T-helper 9 cell (primary cell): ENCODE results near the gene LYRM4.

Experiments used
- DNase-seq: peaks from one replicate; pipeline ENCODE4 v3.0.0-alpha.2; 2020

LYRM4 gene

DNA sequence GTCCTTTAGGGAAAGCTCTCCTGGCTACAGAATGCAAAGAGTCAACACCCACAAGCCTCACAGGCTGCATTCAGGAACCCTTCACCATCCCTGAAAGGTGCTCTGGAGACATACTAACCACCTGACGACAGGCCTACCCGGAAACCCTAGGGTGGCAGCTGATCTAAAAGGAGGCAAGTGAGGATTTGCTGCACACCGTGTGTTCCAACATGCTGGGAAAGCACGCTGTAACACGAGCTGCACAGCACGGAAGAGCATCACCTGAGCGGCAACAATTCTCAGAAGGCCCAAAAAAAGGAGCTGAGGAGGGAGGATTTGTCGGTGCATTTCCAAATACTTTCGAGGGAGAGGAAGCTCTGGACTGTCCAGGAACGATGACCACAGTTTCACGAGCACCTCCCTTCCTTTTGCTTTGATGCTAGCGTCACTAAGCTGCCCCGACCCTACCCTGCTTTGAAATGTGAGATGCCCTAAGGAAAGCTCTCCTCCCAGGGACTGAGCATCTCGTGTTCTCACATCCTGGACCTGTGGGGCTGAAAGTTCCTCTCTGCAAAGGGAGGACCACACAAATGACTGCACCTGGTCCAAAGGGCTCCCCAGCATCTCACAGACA lies 88.6 kb downstream of the LYRM4 start:
- no peak for DNase-seq

DNA sequence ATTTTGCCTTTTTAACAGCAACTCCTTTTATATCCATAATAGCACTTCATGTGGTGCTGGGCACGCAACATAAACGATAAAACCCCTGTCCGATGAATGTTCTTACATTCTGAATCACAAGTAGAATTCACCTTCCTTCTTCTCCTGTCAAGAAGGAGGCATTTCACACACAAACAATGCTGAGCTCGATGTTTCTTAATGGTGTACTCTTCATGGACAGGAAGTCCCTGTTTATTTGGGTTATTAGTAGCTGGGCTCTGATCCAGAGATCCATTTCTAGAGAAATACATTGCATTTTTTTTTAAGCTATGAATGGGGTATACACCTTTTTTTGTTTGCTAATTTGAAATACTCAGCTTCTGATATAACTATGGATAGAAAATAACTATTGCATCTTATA lies 93.2 kb downstream of the LYRM4 start:
- no peak for DNase-seq

DNA sequence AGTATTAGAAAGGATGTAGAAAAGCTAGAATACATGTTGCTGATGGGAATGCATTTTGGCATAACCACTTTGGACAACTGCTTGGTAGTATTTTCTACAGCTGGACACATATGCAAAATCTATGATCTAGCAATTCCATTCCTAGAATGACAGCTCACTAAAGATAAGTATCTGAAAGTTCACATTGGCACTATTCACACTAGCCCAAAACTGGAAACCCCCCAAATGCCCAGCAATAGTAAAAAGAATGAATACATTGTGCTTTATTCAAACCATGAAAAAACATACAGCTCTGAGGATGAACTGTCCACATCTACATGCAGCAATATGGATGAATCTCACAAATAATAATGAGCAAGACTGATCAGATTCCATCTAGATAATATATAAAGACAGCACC lies 96.7 kb downstream of the LYRM4 start:
- no peak for DNase-seq

DNA sequence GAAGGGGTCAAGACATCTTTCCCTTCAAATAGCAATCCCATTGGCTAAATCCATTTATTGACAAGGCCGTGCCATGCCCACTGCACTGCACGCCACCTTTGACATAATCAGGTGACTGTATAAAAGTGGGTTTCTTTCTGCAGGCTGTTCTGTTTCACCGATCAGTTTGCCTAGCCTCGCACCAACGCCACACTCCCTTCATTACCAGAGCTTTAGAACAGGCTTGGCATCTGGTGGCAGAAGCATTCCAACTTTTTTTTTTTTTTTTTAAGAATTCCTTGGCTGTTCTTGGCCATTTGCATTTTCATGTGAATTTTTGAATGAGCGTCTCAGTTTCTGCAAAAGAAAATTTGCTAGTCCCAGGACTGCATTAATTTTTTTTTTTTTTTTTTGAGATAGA lies 97.5 kb downstream of the LYRM4 start:
- no peak for DNase-seq

DNA sequence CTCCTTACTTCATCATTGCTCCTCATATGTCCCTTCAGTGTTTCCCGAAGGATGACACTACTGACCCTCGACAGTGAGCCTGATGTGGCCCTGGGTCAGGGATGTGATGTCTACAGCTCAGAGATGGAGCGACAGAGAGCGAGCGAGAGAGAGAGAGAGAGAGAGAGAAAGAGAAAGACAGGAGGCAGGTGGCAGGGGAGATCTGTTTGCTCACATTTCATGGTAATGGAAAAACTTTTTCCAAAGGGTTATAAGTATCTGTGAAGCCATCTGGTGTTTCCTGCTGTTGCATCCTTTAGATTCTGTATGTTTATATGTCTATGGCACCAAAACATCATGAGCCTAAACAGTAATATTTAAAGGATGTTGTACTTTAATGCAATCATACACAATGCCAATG lies 98.4 kb downstream of the LYRM4 start:
- no peak for DNase-seq

DNA sequence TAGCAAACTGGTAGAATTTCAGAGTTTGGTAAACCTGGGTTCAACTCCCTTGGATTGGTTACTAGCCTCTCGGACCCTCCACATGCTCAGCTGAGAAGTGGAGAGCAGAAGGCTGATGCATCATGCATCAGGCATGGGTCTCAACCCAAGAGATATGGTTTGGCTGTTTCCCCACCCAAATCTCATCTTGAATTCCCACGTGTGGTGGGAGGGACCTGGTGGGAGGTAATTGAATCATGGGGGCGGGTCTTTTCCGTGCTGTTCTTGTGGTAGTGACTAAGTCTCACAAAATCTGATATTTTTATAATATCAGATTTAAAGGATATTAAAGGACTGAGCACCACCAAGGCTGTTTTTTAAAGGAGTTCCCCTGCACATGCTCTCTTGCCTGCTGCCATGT lies 100.5 kb downstream of the LYRM4 start:
- no peak for DNase-seq

DNA sequence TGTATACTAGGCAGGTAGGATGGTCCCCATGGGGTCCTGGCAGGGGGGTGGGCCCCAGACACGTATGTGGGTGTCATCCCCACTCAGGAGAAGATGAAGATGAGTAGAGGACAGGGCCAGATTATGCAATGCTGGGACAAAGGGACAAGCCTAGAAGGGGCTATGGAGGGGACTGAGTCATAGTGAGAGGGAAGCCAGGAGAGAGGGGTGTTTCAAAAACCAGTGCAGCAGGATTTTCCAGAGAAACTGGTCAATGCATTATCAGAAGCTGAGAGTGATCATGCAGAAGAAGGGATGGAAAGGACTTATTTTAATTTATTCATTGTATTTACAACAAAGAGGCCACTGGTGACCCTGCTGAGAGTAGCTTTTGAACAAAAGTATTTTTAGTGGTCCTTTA lies 101.6 kb downstream of the LYRM4 start:
- DNase-seq, result no peak

DNA sequence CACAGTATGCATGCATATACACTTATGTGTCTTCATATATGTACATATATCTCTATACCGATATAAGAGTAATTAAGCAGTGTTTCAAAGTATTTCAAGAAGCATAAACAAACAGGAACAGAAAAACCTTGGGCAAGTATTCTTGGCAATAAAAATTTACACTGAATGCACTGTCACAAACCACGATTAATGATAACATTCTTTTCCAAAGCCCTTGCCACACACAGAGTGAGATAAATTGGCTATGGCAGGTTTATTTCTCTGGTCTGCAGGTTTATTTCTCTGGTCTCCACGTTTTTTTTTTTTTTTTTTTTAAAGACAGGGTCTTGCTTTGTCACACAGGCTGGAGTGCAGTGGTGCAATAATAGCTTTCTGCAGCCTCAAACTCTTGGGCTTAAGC lies 102.6 kb downstream of the LYRM4 start:
- no peak for DNase-seq

DNA sequence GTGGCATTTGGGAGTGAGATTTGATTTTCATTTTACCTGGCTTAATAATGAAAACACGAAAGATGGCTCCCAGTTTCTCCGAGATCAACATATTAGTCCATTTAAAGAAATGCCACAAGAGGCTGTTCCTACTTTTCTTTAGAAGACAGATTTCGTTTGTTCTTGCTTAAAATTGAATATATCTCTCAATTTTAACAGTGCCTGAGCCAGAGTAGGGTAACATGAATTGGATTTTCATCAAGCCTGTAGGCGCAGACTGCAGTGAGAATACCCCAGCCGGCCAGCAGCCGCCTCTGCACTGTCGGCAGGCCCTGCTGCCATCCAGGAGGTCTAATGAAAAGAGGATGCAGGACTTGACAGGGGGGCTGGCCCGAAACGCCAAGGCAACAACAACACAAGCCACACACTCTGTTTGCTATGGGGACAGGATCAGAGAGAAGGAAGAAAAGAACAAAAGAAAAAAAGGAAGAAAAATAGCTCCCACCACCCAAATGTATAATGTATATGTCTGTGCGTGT lies 103.1 kb downstream of the LYRM4 start:
- no peak for DNase-seq

DNA sequence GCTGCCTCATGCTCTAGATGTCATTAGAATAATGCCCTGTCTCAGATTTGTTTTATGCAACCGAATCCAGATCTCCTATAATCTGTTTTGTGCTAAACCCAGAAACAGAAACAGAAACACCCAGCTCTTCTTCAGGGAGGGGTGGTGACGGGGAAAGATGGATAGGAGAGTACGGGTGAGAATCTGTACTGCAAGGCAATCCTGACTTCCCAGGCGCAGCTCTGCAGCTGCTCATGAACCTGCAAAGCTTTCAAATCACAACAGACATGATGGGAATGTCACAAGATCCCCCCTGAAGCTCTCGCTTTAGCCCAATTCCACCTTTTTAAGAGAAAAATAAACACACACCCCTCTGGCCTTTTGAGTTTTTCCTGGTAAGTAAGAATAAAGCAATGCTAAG lies 104.1 kb downstream of the LYRM4 start:
- DNase-seq, result no peak

DNA sequence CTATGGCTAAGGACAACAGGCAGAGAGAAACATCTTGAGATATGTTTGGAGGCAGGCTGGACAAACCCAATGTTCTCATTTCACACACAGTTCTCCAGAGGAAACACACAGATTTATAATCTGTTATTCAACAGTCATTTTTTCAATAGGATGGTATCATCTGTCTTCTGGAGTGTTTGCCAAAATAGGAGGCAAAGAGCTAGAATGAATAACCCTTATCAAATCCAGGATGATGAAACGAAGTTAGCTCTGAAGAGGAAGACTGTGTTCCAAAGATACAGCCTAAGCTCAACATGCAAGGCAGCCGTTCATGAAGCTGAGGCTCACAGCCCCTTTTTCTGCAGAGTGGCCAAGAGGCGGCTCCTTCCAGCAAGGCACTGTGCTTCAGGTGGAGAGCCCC lies 104.8 kb downstream of the LYRM4 start:
- no peak for DNase-seq

DNA sequence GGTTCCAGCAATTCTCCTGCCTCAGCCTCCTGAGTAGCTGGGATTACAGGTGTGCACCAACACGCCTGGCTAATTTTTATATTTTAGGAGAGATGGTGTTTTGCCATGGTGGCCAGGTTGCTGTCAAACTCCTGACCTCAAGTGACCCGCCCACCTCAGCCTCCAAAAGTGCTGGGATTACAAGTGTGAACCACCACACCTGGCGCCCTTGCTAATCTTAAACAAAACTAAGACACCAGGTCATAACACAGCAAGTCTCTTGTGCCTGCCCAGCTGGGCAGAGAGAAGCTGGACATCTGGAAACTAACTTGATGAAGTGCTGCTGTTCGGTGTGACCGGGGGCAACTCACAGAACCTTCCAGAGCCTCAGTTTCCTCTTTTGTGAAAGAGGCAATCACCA lies 107.6 kb downstream of the LYRM4 start:
- DNase-seq, result no peak

DNA sequence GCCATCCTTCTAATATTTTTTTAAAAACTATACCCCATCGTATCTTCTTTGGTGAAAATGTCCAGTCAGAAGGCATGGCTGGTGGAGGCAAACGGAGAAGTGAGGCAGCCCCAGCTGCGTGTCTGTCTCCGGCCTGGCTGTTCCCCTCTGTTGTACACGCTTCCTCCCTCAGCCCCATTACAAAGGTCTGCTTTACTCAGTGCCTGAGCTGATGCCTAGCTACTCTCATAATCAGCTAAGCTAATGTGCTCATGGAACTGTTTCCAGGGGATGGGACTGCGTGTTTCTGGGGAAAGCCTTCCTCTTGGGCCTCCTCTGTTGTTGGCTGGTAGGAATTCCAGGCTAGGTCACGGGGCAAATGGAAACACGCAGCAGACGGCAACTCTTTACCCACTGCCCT lies 108.3 kb downstream of the LYRM4 start:
- DNase-seq, result no peak

DNA sequence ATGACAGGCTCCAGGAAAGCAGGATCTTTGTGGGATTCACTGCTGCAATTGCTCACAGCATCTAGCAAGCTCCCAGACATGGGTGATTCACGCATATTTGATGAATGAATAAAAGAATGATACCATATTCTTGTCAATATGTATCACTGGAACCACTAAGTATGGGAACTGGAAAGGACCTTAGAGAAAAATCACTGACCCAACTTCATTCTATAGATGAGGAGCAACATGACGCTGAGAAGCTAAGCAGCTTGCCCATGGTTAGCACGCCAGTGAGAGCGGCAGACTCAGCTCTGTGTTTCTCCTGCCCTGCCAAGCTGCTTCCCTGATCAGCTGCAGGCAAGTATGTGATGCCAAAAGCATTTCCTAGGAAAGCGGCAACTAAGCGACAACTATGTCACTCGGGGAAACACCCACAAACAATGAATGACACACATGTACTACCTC lies 108.8 kb downstream of the LYRM4 start:
- DNase-seq, result no peak

DNA sequence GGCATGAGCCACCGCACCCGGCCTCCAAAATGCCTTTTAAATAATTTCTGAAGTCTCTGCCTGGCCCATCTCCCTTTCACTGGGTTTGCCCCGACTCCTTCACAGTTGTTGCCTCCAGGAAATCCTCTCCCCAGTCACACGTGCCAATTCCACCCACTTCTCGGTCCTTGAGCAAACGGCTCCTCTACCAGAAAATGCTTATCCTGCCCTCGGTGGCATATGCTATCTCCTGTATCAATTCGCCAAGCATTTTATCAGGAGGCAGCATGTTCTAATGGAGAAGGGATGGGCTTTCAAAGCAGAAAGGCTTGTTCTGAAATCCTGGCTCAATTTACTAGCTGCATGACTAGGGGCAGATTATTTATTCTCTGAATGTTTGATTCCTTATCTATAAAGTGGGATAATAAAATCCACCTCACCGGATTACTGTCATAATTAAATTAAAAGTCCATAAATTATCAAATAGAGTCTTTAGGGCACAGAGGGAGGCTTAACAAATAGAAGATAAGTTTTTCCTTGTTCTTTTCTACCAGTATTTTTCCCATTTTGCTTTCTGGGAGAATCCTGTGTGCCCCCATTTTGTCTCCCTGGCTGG lies 109.3 kb downstream of the LYRM4 start:
- DNase-seq, result no peak

DNA sequence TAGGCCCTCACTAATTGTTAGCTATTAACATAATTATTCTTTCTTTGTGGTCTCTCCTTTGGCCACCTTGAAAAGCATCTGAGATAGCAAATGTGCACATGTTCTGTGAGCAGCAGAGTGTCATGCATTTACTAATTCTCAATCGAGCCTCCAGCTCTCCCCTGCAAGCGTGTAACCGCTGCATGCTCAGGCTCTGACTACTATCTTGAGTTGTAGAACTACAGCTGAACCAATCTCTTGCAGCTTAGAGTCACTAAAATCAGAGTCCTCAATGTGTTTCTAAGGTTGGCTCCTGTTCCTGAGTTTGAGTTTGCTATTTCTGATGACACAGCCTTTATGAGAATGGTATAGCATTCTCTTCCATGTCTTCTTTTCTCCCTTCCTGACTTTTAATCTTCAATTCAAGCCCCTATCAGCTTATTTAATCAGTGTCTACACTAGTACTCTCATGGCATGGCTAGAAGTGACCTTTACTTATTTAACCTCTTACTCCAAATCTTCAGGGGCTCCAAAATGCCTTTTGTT lies 110.1 kb downstream of the LYRM4 start:
- no peak for DNase-seq

DNA sequence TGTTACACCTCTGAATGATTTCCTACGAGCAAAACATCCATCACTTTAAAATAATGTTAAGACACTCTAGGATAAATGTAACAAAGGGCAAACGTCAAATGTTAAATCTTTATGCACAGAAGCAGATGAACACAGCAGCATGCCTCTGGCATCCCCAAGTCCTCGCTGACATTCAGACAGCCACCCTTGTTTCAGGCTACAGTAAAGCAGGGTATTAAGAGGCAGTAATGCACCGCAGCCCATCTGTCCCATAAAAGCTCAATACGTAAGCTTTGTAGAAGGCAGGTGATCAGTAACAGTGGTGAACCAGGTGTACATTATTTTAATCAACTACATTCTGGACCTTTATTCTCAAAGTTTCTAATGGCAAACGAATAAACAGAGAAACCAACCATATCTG lies 110.9 kb downstream of the LYRM4 start:
- DNase-seq, result no peak

DNA sequence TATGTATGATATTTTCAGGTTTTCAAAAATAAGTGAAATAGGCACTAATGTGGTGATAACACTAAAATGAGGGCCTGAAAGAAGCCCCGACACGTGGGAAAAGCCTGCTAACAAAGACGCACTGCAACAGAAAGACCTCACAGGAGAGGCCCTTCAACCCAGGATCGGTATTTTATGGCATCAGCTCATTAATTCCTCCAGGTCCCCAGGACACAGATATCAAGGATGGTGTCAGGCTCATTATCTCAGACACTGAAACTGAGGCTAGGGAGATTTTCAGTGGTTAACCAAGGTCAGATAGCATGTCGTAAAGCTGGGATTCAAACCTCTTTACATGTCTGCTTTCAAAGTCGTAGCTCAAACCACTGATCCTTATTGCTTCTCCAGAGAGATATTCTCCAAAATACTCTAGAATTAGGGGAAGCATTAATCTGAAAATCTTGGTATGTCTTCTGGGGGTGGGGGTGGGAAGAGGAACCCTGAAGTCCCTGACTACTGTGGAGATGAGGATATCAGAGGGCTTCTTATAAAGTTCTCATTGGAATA lies 111.5 kb downstream of the LYRM4 start:
- no peak for DNase-seq

DNA sequence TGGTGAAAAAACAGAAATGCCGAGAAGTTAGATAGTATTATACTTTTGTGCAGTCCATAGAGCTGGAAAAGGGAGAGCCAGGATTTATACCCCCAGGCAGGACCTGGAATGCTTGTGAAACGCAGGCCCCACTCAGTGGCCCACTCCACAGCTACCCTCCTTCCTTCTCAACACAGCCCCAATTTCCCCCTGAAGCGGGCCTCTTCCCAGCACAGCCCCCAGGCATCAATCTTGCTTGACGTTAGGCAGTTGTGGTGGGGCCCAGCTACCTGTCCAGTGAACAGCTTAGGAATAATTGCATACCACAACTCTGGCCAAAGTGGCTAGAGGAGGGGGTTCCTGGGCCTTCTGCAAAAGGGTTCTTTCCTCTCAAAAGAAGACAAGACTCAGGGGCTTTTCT lies 114.4 kb downstream of the LYRM4 start:
- DNase-seq, result no peak

DNA sequence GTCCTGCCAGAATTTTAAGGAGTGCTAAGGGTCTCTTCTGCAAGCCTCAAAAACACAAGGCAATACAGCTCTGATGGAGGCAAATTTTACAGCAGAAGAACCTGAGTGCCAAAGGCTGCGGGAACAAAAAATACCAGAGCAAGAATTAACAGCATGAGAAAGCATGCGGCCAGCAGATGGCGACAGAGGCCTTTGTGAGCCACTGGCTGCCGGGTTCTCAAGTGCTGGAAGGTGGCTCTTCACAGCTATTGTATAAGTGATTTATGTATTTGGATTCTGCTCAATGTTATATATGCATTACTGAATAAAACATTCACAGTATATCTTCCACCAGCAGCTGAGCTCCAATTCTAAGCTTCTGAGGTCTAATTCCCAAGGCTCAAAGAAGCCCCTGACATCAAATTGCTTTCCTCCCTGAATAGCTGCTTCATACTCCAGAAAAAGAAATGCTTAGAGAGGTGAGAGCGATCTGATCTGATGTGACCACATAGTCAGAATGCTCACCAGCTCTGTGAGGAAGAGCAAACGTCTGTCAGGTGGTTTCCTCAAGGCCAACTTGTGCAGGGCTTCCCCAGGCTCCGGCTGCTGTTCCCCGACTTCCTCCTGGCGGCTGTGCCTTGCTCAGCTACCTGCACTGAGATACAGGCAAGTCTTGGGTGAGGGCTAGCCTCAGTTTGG lies 117.0 kb downstream of the LYRM4 start:
- peak; percentile 84 for DNase-seq

DNA sequence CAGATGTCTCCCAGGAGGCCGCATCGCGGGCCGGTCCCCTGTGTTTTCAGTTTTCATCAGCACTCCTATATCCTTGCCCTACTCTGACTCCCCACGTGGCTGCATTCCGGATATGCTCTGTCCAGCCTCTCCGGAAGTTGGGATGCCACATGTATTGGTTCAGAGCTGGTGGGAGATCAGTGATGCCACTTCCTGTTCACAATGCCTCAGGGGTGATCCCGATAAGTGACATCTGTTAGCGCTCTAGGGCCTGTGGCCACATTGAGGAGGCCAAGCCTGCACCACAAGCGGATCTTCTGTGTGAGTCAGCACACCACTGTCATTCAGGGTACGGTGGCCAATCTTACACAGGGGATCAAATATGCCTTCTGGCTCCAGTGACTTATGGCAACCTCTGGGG lies 117.8 kb downstream of the LYRM4 start:
- DNase-seq, result no peak

DNA sequence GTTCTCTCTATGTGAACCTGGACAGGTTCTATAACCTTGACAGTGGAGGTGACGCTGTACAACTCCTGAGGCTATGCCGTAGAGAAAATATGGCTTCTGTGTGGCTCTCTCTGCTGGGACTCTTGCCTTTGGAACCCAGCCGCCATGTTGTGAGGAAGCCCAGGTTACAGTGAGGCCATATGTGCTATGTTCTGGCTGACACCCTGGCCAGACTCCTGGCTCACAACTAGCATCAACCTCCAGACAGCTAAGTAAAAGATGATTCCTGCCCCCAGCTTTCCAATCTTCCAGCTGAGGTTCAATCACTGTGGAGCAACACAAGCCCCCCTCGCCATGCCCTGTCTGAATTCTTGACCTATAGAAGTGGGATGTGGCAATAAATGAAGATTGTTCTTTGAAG lies 118.6 kb downstream of the LYRM4 start:
- DNase-seq, result no peak

DNA sequence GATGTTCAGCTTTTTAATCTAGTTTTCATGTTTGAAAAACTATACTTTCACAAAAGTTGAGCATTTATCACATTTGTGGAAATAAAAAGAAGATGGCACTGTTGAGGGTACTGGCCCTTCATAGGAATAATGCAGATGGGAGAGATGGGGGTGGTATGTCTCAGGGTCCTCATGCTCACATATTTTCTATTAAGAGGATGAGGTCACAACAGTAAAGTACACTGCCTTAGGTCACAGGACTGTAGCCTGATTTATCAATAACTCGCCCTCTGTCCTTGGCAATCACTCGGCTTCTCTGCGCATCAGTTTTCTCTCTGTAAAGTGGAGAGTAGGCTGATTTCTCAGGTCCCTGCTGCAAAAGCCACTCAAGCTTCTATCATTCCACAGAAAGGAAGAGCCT lies 119.7 kb downstream of the LYRM4 start:
- DNase-seq, result no peak
